Measurements from ENCODE around the gene S100A8.

The S100A8 gene

GRCh38 chr1:153387001-153387400 lies 3.9 kb downstream of the S100A8 start:
- peaks cover under 1% of the 10 kb centered on the region for H3K9me3 ChIP-seq (ENCODE audit: control insufficient read depth, low read depth, low read length)
- no peak overlapping the region for H3K9ac ChIP-seq (ENCODE audit: low read length)
- no peaks in the 10 kb centered on the region for H3K27me3 ChIP-seq (ENCODE audit: control insufficient read depth, insufficient read depth, low read length)
- no peak overlapping the region for H3K4me3 ChIP-seq (ENCODE audit: low read length)
- H3K4me1 ChIP-seq (ENCODE audit: control insufficient read depth, low read depth, low read length), result no peaks in the 10 kb centered on the region
- no peak overlapping the region for H3K27ac ChIP-seq (ENCODE audit: low read length)
- H3K36me3 ChIP-seq (ENCODE audit: control insufficient read depth, low read depth, low read length), result no peaks in the 10 kb centered on the region

GRCh38 chr1:153386500-153386901 lies 4.4 kb downstream of the S100A8 start:
- Histone ChIP-seq H3K9ac (ENCODE audit: low read length) (no peak overlapping the region), H3K27me3 (ENCODE audit: control insufficient read depth, insufficient read depth, low read length) (no peaks in the 10 kb centered on the region), H3K4me1 (ENCODE audit: control insufficient read depth, low read depth, low read length) (no peaks in the 10 kb centered on the region), H3K9me3 (ENCODE audit: control insufficient read depth, low read depth, low read length) (peaks cover 2% of the 10 kb centered on the region), H3K27ac (ENCODE audit: low read length) (no peak overlapping the region), H3K36me3 (ENCODE audit: control insufficient read depth, low read depth, low read length) (no peaks in the 10 kb centered on the region), H3K4me3 (ENCODE audit: low read length) (no peak overlapping the region)

GRCh38 chr1:153384958-153385580 lies 5.8 kb downstream of the S100A8 start:
- H3K4me1 ChIP-seq (ENCODE audit: control insufficient read depth, low read depth, low read length), result no peaks in the 10 kb centered on the region
- H3K27ac ChIP-seq (ENCODE audit: low read length), result no peak overlapping the region
- H3K9ac ChIP-seq (ENCODE audit: low read length), result no peak overlapping the region
- peaks cover 2% of the 10 kb centered on the region for H3K9me3 ChIP-seq (ENCODE audit: control insufficient read depth, low read depth, low read length)
- H3K36me3 ChIP-seq (ENCODE audit: control insufficient read depth, low read depth, low read length), result no peaks in the 10 kb centered on the region
- H3K27me3 ChIP-seq (ENCODE audit: control insufficient read depth, insufficient read depth, low read length), result no peaks in the 10 kb centered on the region
- H3K4me3 ChIP-seq (ENCODE audit: low read length), result no peak overlapping the region

- H3K27me3 ChIP-seq (ENCODE audit: control insufficient read depth, insufficient read depth, low read length), result no peaks in the 10 kb centered on the region
- no peaks in the 10 kb centered on the region for H3K4me1 ChIP-seq (ENCODE audit: control insufficient read depth, low read depth, low read length)
- no peak overlapping the region for H3K9ac ChIP-seq (ENCODE audit: low read length)
- no peaks in the 10 kb centered on the region for H3K36me3 ChIP-seq (ENCODE audit: control insufficient read depth, low read depth, low read length)
- H3K27ac ChIP-seq (ENCODE audit: low read length), result no peak overlapping the region
- H3K9me3 ChIP-seq (ENCODE audit: control insufficient read depth, low read depth, low read length), result peaks cover 2% of the 10 kb centered on the region
- H3K4me3 ChIP-seq (ENCODE audit: low read length), result no peak overlapping the region
Measured at GRCh38 chr1:153380711-153381110, 10.2 kb downstream of the S100A8 start.

- H3K4me3 ChIP-seq (ENCODE audit: low read length), result no peak overlapping the region
Measured at GRCh38 chr1:153379591-153379990, 11.3 kb downstream of the S100A8 start.

GRCh38 chr1:153375511-153375910 lies 15.4 kb downstream of the S100A8 start, which contains the start of gene S100A12:
S100A12 (minus strand) TSS chr1:153375621; CDS start chr1:153374592, 1,029 bp downstream.
- H3K9ac ChIP-seq (ENCODE audit: low read length), result no peak within 1 kb of the TSS
- H3K9me3 ChIP-seq (ENCODE audit: control insufficient read depth, low read depth, low read length), result no peaks in the 10 kb centered on the region
- no peak within 1 kb of the TSS for H3K4me3 ChIP-seq (ENCODE audit: low read length)
- H3K27me3 ChIP-seq (ENCODE audit: control insufficient read depth, insufficient read depth, low read length), result no peaks in the 10 kb centered on the region
- no peaks in the 10 kb centered on the region for H3K36me3 ChIP-seq (ENCODE audit: control insufficient read depth, low read depth, low read length)
- H3K4me1 ChIP-seq (ENCODE audit: control insufficient read depth, low read depth, low read length), result no peaks in the 10 kb centered on the region
- H3K27ac ChIP-seq (ENCODE audit: low read length), result no peak within 1 kb of the TSS

More at GRCh38 chr1:153379591-153379990, 11.3 kb downstream of the S100A8 start:
- Histone ChIP-seq H3K9me3 (ENCODE audit: control insufficient read depth, low read depth, low read length) (peaks cover 2% of the 10 kb centered on the region), H3K4me1 (ENCODE audit: control insufficient read depth, low read depth, low read length) (no peaks in the 10 kb centered on the region), H3K9ac (ENCODE audit: low read length) (no peak overlapping the region), H3K36me3 (ENCODE audit: control insufficient read depth, low read depth, low read length) (no peaks in the 10 kb centered on the region), H3K27ac (ENCODE audit: low read length) (no peak overlapping the region), H3K27me3 (ENCODE audit: control insufficient read depth, insufficient read depth, low read length) (no peaks in the 10 kb centered on the region)

- no peaks in the 10 kb centered on the region for H3K4me1 ChIP-seq (ENCODE audit: control insufficient read depth, low read depth, low read length)
- no peaks in the 10 kb centered on the region for H3K27me3 ChIP-seq (ENCODE audit: control insufficient read depth, insufficient read depth, low read length)
Measured at GRCh38 chr1:153374071-153374470, 16.8 kb downstream of the S100A8 start.

GRCh38 chr1:153372571-153372970 lies 18.3 kb downstream of the S100A8 start:
- Histone ChIP-seq H3K4me3 (ENCODE audit: low read length) (no peak overlapping the region), H3K9me3 (ENCODE audit: control insufficient read depth, low read depth, low read length) (no peaks in the 10 kb centered on the region), H3K36me3 (ENCODE audit: control insufficient read depth, low read depth, low read length) (no peaks in the 10 kb centered on the region), H3K9ac (ENCODE audit: low read length) (no peak overlapping the region), H3K27ac (ENCODE audit: low read length) (no peak overlapping the region), H3K4me1 (ENCODE audit: control insufficient read depth, low read depth, low read length) (no peaks in the 10 kb centered on the region), H3K27me3 (ENCODE audit: control insufficient read depth, insufficient read depth, low read length) (no peaks in the 10 kb centered on the region)

More at GRCh38 chr1:153374071-153374470, 16.8 kb downstream of the S100A8 start:
- no peak overlapping the region for H3K4me3 ChIP-seq (ENCODE audit: low read length)
- H3K27ac ChIP-seq (ENCODE audit: low read length), result no peak overlapping the region
- H3K9me3 ChIP-seq (ENCODE audit: control insufficient read depth, low read depth, low read length), result no peaks in the 10 kb centered on the region
- no peaks in the 10 kb centered on the region for H3K36me3 ChIP-seq (ENCODE audit: control insufficient read depth, low read depth, low read length)
- H3K9ac ChIP-seq (ENCODE audit: low read length), result no peak overlapping the region

GRCh38 chr1:153371231-153371630 lies 19.6 kb downstream of the S100A8 start:
- Histone ChIP-seq H3K36me3 (ENCODE audit: control insufficient read depth, low read depth, low read length) (no peaks in the 10 kb centered on the region), H3K4me1 (ENCODE audit: control insufficient read depth, low read depth, low read length) (no peaks in the 10 kb centered on the region), H3K27me3 (ENCODE audit: control insufficient read depth, insufficient read depth, low read length) (no peaks in the 10 kb centered on the region), H3K4me3 (ENCODE audit: low read length) (no peak overlapping the region), H3K9ac (ENCODE audit: low read length) (no peak overlapping the region), H3K27ac (ENCODE audit: low read length) (no peak overlapping the region), H3K9me3 (ENCODE audit: control insufficient read depth, low read depth, low read length) (no peaks in the 10 kb centered on the region)

- Histone ChIP-seq H3K4me3 (ENCODE audit: low read length) (no peak overlapping the region), H3K27me3 (ENCODE audit: control insufficient read depth, insufficient read depth, low read length) (no peaks in the 10 kb centered on the region), H3K9me3 (ENCODE audit: control insufficient read depth, low read depth, low read length) (no peaks in the 10 kb centered on the region), H3K36me3 (ENCODE audit: control insufficient read depth, low read depth, low read length) (no peaks in the 10 kb centered on the region), H3K27ac (ENCODE audit: low read length) (no peak overlapping the region), H3K4me1 (ENCODE audit: control insufficient read depth, low read depth, low read length) (no peaks in the 10 kb centered on the region), H3K9ac (ENCODE audit: low read length) (no peak overlapping the region)
Measured at GRCh38 chr1:153370146-153370545, 20.7 kb downstream of the S100A8 start.

GRCh38 chr1:153368495-153368894 lies 22.4 kb downstream of the S100A8 start:
- Histone ChIP-seq H3K4me1 (ENCODE audit: control insufficient read depth, low read depth, low read length) (no peaks in the 10 kb centered on the region), H3K4me3 (ENCODE audit: low read length) (no peak overlapping the region), H3K27me3 (ENCODE audit: control insufficient read depth, insufficient read depth, low read length) (no peaks in the 10 kb centered on the region), H3K27ac (ENCODE audit: low read length) (no peak overlapping the region), H3K9me3 (ENCODE audit: control insufficient read depth, low read depth, low read length) (no peaks in the 10 kb centered on the region), H3K9ac (ENCODE audit: low read length) (no peak overlapping the region), H3K36me3 (ENCODE audit: control insufficient read depth, low read depth, low read length) (no peaks in the 10 kb centered on the region)

- no peaks in the 10 kb centered on the region for H3K9me3 ChIP-seq (ENCODE audit: control insufficient read depth, low read depth, low read length)
- H3K4me1 ChIP-seq (ENCODE audit: control insufficient read depth, low read depth, low read length), result no peaks in the 10 kb centered on the region
- no peaks in the 10 kb centered on the region for H3K27me3 ChIP-seq (ENCODE audit: control insufficient read depth, insufficient read depth, low read length)
- no peak overlapping the region for H3K27ac ChIP-seq (ENCODE audit: low read length)
- no peak overlapping the region for H3K9ac ChIP-seq (ENCODE audit: low read length)
- no peaks in the 10 kb centered on the region for H3K36me3 ChIP-seq (ENCODE audit: control insufficient read depth, low read depth, low read length)
- H3K4me3 ChIP-seq (ENCODE audit: low read length), result no peak overlapping the region
Measured at GRCh38 chr1:153367090-153367489, 23.8 kb downstream of the S100A8 start.

All from iPS-18a (cell line).